HG02885 (cell line): ENCODE data around the gene PRDM13.
"Not testable (repeated sequence)": the region's sequence is repeated elsewhere in the genome, so short reads cannot be mapped to it uniquely, and the experiment has no call there.

Source experiments
- ATAC-seq: cut with Tn5 transposase; IDR thresholded peaks from one replicate; pipeline ENCODE4 v1.9.1; 2021; ENCODE audit warnings: mild to moderate bottlenecking; ENCODE audit not compliant: unreplicated experiment, poor library complexity

PRDM13 gene

DNA sequence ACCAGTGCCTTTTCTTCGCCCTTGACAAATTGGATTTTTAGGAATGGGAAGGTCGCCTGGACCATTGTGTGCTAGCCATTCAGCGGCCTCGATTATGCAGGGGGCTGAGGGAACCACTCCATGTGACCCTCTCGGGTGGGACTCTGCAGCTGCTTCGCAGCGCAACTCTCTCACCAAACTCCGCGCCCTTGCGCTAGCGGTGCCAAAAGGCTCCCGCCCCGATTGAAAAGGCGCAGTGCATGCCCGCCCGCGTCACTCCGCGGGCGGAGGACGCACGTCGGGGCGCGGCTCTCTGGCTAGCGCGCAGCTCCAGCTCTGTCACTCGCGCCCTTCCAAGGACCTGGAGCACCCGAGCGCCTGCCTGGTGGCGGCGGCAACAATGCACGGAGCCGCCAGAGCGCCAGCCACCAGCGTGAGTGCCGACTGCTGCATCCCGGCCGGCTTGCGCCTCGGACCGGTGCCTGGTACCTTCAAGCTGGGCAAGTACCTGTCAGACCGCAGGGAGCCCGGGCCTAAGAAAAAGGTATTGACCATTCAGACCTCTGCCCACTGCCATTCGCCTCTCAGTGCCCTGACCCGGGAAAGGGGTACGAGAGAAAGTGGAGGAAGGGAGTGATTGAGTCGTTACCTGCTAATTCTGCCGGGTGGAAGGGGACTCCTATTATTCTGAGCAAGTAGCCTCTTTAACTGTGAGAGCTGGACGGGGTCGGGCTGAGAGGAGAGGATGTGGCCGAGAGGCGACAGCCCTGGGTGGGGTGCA lies at the start of gene PRDM13:
PRDM13 (plus strand) TSS at position 178 of the 760 bp plus-strand sequence; CDS start at position 380, 202 bp downstream.
- no peak for ATAC-seq

DNA sequence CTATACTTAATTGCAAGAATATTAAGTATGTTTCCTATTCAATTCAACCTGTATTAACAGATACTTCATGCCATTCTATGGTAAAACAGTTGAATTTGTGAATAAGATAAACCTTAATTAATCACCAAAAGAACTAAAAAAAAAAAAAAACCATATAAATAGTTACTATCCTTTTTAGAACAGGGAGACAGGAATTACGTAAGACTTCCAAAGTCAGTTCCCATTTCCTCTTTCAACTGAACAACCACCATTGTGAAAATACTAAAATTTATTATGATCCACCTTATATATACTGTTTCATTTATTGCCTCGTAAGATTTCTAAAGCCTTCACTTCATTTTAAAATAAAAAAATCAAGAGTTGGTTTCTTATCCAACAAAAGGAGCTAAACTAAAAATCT lies 47.6 kb upstream of the PRDM13 start:
- no peak for ATAC-seq

DNA sequence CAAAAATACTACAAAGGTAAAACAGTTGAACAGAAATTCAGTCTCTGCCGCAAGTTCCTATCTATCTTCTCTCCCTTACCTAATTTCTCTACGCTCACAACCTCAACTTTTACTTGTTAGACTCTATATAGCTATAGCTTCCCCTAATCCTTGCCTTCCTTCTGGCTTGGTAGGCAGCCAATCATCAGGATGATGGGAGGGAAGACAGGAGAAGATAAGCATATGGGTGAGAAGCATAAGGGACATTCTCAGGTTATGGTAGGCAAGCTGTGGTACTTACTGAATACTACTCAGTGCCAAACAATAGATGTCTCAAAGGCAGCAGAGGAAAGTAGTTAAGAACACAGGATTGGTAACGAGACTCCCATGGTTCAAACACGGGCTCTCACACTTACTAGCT lies 46.0 kb upstream of the PRDM13 start:
- no peak for ATAC-seq

DNA sequence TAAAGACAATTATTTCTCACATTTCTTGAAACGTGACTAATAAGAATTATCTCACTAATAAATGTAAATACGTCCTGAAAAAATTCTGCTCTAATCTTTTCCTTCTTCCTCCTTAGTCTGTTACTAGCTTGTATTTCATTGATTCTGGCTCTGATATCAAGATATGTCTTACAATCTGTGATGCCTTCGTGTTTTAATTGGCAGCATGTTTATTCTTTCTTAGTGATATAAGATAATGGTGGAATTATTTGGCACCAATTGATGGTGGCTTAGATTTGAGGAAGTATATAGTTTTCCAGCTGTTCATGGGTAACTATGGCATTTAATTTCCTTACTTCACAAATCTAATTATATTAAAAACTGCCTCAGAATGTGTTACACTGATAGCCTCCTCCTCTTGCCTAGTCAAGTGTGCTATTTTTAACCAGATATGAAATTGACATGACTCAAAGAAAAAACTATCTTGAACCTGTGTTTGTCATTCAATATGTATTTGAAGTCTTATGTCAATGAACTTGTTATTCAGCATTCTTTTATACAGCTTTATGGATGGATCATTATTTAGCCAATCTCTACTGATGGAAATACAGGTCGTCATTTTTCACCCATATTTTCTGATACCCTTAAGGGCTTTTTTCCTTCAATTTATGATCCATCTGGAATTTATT lies 43.4 kb upstream of the PRDM13 start:
- no peak for ATAC-seq

DNA sequence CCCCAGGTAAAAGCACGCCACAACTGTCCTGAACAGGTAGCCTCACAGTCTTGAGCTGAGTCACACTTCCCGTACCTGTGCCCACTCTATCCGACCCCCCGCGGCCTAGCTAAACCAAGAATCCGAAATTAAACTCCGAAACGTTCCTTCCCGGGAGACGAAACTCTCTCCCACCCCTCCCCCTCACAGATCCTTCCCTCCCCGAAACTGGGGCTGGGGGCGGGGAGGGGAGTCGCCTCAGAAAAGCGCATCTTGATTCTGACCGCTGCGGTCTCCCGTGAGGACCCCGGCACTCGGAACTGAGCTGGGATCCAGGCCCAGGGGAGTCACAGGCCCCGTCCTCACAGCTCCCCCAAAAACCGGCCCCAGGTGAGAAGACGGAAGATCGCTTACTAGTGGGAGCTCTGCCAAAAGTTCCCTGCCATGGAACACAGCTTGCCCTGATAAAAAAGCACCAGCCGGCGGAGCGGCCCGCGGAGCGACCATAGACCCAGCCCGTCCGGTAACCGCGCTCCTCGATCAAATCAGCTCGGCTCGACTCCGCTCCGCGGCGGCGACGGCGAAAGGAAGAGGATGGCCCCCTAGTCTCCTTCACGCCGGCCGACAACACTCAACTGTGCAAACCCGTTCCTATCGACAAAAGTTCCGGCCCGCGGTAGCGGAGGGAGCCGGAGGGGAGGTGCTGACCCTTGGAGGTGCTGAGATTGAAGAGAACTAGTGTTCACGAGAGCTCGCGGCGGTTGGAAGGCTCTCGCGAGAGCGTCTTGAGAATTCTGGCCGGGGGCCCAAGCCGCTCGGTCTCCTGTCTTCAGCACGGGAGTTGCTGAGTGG lies 38.3 kb upstream of the PRDM13 start, which contains the start of gene CCNC:
CCNC (minus strand) TSS at position 558 of the 831 bp plus-strand sequence; CDS start at position 425, 133 bp downstream.
- ATAC-seq: peak; percentile 98

DNA sequence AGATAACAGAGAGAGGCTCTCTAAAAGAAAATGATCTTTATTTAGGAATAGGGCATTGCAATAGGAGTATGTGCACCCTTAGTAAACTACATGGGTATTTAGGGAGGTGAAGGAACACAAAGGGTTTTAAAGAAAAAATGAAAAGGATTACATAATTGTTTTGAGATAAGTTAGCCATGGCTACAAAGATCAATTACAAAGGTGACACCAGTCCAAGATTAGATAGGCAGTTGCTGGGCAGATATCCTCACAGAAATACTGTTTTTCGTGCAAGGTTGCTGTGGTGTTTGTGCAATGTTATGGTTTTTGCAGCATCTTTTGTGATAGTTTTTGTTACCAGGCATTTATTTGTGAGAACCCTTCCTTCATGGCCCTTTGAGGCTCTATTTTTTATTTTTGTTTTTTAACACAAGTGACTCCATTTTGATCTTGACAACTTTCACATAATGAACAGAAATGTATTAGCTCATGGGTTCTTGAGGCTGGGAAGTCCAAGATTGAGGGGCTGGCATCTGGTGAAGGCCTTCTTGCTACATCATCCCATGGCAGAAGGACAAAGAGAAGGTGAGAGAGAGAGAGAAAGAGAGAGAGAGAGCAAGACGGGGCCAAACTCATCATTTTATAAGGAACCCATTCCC lies 32.5 kb upstream of the PRDM13 start:
- no peak for ATAC-seq

DNA sequence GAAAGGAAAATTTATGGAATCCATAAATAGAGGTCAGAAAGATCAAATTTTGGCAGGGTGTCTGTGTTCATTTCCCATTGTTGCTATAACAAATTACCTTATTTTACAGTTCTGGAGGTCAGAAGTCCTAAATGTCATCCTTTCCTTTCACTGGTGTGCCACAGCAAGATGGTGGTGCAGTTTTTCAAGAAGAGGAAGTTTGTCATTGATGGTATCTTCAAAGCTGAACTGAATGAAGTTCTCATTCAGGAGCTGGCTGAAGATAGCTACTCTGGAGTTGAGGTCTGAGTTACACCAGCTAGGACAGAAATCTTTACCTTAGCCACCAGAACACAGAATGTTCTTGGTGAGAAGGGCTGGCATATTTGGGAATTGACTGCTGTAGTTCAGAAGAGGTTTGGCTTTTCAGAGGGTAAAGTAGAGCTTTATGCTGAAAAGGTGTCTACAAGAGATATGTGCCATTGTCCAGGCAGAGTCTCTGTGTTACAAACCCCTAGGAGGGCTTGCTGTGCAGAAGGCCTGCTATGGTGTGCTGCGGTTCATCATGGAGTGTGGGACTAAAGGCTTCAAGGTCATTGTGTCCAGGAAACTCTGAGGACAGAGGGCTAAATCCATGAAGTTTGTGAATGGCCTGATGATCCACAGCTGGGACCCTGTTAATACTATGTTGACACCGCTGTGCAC lies 30.9 kb upstream of the PRDM13 start:
- no peak for ATAC-seq

DNA sequence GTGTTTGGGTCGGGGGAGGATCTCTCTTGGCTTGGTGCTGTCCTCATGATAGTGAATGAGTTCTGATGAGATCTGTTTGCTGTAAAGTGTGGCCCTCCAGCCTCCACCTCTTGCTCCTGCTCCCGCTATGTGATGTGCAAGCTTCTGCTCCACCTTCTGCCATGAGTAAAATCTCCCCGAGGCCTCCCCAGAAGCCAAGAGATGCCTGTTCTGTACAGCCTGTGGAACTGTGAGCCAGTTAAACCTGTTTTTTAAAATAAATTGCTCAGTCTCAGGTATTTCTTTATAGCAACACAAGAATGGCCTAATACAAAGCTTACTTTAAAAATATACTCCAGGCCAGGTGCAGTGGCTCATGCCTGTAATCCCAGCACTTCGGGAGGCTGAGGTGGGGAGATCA lies 26.9 kb upstream of the PRDM13 start:
- ATAC-seq: no peak

DNA sequence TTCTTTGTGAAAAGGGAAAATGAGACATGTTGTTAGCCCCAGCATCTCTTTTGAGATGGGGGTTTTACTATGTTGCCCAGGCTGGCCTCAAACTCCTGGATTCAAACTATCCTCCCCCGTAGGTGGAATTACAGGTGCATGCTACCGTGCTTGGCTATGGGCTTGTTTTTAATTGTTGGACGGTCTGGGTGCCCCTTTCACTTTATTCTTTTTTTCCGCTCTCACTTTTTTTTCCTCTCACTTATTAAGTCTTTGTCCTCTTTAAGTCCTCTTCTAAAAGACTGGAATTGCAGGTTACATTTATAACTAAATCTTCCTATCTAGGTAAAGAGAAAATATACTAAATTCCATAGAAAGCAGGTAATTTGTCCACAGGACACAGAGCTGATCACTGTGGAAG lies 18.8 kb upstream of the PRDM13 start:
- ATAC-seq: no peak

DNA sequence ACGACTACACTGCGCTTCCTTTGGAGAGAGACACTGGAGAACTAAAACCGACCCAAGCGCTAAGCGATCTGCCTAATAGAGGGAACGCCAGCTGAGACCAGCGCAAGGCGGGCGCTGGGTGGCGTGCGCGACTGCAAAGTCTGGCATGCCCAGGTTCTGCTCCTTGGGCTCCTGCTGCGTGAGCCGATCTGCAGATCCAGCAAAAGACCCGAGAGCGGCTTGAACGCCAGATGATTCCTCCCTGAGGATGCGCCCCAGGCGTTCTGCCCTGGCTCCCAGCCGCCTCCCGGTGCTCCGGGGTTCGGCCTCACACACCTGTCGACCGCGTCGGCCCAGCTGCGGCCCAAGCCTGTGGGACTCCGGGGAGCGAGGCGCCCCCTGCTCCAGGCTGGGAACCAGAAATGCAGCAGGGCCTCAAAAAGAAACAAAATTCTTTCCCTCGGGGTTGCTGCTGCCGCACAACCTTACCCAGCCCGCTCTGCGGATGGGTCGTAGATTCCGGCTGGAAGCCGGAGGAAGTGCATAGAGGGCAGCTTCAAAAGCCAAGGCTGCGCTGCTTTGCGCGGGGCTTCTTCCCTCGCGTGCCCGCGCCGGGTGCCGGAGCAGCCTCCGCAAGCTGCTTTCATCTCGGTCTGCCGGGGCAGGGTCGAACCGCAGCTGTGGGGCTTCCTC lies 17.9 kb upstream of the PRDM13 start:
- ATAC-seq: peak; percentile 95

DNA sequence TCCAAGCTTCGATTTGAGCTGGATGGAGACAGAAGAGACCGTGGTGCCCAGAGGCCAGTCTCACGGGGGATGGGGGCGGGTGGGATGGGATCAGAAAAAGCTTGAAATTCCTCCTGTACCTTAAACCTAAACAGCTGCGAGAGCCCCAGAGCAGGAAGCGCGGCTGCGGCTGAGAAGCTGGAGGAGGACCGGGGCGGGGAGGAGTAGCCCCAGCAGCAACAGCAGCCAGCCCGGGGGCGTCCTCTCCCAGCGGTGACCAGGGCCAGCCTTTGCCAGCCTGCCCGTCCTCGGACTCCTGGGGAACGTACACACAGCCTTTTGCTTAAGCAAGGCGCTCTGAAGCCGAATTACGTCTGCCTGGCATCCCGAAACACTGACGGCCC lies 17.4 kb upstream of the PRDM13 start:
- ATAC-seq: peak; percentile 39

DNA sequence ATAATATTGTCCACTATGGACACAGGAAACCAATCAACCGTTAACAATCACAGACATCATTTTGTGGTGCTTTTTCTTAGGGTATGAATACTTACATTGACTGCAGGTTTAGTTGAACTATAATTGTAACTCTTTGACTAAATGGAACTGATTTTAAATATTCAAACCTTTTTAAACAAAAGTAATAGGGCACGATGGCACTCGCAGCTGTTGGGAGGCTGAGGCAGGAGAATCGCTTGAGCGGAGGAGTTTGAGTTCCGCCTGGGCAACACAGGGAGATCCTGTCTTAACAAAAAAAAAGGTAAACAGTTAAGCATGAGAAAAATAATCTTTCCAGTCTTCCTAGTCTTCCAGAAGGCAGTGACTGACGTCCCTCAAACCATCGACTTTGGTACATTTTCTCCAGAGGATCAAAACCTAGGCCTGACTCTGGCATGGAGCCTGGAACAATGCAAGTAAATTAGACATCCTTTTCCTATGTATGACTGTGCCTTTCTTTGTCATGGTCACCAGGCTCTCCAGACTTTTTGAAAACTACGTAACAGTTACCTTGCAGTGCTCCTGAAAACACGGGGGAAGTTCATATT lies 16.6 kb upstream of the PRDM13 start:
- no peak for ATAC-seq

DNA sequence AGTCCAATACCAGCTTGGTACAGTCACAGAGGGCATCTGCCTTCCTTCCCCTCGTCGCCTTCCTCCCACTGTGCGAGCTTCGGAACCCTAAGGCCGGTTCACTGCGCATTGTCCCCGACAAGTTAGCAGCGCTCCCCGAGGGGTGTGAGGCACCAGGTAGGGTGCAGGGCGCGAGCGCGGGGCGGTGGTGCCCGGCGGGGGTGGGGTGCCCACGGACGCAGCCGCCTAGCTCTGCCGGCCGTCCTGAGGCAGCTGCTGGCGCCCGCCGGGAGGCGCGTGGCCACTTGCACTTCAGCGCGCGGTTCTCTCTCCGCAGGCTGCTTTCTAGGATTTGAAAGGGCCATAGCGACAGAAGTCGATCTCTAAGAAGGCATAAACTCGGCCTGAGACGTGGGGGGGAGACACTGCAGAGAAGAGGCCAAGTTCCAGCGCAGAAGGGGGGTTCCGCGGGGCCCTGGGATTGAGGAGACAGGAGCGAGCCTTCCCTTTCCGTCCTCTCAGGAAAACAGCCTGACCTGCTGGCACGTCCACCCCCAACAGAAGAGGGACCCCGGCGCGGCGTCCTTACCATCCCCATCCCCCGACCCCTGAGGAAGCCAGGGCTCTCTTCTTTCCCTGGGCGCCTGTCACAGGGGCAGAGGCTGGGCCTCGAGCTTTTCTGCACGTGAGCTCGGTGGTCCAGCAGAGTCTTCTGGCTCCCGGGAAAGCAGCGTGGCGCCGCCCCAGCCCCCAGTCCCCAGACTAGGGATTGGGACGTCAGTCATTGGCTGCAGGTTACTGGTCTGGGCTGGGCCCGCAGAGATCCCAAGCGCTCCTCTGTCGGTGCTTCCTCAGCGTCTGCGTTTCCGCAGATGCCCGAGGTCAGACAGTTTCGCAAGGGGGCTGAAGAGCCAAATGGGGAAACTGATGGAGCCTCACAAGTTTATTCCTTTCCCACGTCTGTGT lies 15.6 kb upstream of the PRDM13 start:
- ATAC-seq: no peak

DNA sequence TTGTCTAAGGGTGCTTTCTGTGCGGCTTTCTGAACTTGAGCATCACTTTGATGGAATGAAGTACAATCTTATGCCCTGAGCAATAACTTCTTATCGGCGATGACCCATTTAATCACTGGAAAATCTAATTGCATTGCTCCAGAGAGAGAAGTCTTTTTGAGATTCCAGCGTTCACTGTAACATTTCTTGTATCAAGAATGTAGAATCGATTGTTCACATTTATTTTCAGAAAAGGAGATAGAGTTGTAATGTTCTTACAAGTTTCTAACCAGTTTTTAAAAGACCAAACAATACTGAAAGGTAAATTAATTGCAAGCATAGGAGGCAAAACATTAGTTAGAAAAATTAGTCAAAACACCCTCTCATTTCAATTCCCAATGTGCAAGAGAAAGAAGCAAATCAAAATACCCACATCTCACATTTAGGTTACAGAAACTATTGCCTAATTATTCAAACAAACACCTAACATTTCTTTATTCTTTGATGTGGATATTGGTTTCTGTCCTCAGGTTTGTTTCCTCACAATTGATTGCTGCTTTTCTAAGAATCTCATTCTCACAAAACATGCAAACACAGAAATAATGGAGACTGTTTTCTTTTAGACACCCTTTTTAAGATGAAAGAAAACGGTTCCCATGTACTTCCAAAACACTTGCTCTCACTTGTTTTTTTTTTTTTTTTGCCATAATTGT lies 14.8 kb upstream of the PRDM13 start:
- no peak for ATAC-seq

DNA sequence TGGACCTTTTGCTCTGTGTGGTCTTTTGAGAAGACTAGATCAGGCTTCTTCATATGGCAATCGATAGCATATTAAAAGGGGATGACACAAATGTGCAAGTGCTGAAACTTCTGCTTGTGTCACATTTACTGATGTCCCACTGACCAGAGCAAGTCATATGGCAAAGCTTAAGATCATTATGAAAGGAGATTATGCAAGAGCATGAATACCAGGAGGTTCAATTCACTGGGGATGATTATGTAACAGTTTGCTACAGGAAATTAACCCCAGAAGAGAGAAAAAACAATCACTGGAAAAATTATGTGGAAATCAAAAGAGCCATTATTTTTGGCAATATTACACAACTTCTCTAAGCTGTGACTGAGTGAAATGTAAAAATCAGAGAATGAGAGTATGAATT lies 13.7 kb upstream of the PRDM13 start:
- ATAC-seq: no peak

DNA sequence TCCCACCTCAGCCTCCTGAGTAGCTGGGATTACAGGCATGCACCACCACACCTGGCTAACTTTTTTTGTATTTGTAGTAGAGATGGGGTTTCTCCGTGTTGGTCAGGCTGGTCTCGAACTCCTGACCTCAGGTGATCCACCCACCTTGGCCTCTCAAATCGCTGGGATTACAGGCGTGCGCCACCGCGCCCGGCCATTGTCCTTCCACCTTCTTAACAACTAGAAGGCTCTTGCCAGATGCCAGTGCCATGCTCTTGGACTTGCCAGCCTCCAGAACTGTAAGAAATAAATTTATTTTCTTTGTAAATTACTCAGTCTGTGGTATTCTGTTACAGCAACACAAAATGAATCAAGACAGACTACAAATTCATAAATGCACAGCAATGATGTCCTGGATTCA lies 11.9 kb upstream of the PRDM13 start:
- not testable (repeated sequence) for ATAC-seq
